Measurements from ENCODE around the gene STXBP5L. TPM values are rescaled to one million over a fixed set of nuclear protein-coding genes. Genes with fewer than 3 reads are reported as not detected.

Gene STXBP5L
- total and polyA plus RNA-seq, 10 of the 15 experiments (the other 5 are each of a cell fraction or from before 2014, with no cell fraction given) = under 0.01 to 0.08 (median 0.04) TPM; not detected in 6

GRCh38 chr3:121165397-121165837 lies 257.4 kb downstream of the STXBP5L start:
- no peaks in the 10 kb centered on the region for H3K36me3 ChIP-seq (ENCODE audit: control insufficient read depth in 2 of 2, insufficient read depth in 2 of 2, low read length in 1 of 2)
- no peaks in the 10 kb centered on the region for H3K79me2 ChIP-seq (ENCODE audit: control insufficient read depth, insufficient read depth, low read length)
- ChIA-PET CTCF (no interaction called here), SMC1A (ENCODE audit: uncharacterized antibody, unreplicated experiment) (no interaction called here), RAD21 (ENCODE audit: unreplicated experiment) (no interaction called here), POLR2A (no interaction called here)
- no peaks in the 10 kb centered on the region for H3K27me3 ChIP-seq (replicated peaks in 1 of 2; ENCODE audit: control insufficient read depth in 2 of 2, insufficient read depth in 2 of 2, low read length in 1 of 2)
- in situ Hi-C loops (cut with MboI) = no loop called here
- no peaks in the 10 kb centered on the region for H3K9me3 ChIP-seq (replicated peaks; ENCODE audit: control insufficient read depth, insufficient read depth, low read length)
- no peak overlapping the region for H2AFZ ChIP-seq (ENCODE audit: control insufficient read depth, low read depth, low read length)
- FAIRE-seq = no peak
- ATAC-seq = no peak
- no peak for DNase-seq (ENCODE audit: low read depth, low spot score)
- H4K20me1 ChIP-seq (ENCODE audit: control insufficient read depth, insufficient read depth) = no peaks in the 10 kb centered on the region
- no peak overlapping the region for H3K4me2 ChIP-seq (ENCODE audit: control insufficient read depth, insufficient read depth)
- 21% methylated on average over 7 of the region's 7 CpGs for WGBS (ENCODE audit: insufficient coverage, insufficient replicate concordance, low lambda C conversion rate, missing lambda C conversion rate)
- H3K9ac ChIP-seq (ENCODE audit: control insufficient read depth, insufficient read depth, low read length) = no peak overlapping the region
- H3K4me1 ChIP-seq (ENCODE audit: control insufficient read depth, insufficient read depth, low read length) = no peaks in the 10 kb centered on the region
- no TSS peak for BruUV-seq (replicated peaks)
- intact Hi-C loops (cut with micrococcal nuclease; ENCODE audit: unreplicated experiment) = no loop called here
- TF ChIP-seq RFX5 (IDR thresholded peaks at IDR 0.05; ENCODE audit: low read depth, low read length) = no peak
- no peak for TF ChIP-seq JUNB (IDR thresholded peaks at IDR 0.05)
- TF ChIP-seq SUPT20H (IDR thresholded peaks at IDR 0.05; ENCODE audit: borderline replicate concordance, control insufficient read depth, low read depth, low read length) = no peak
- TF ChIP-seq PAX8 (IDR thresholded peaks at IDR 0.05) = no peak
- no peak for TF ChIP-seq PKNOX1 (IDR thresholded peaks at IDR 0.05)
- no peak for TF ChIP-seq FOS (IDR thresholded peaks at IDR 0.05; ENCODE audit: borderline replicate concordance, extremely low read depth, insufficient read length)
- TF ChIP-seq ELK1 (IDR thresholded peaks at IDR 0.05; ENCODE audit: low read depth, low read length) = no peak
- no peak for TF ChIP-seq HDAC6 (IDR thresholded peaks at IDR 0.05; ENCODE audit: unreplicated experiment)
- no peak for TF ChIP-seq BACH1 (IDR thresholded peaks at IDR 0.05; ENCODE audit: borderline replicate concordance)
- no peak for TF ChIP-seq BRCA1 (IDR thresholded peaks at IDR 0.05; ENCODE audit: low read depth, low read length)
- TF ChIP-seq, protein P1, sequence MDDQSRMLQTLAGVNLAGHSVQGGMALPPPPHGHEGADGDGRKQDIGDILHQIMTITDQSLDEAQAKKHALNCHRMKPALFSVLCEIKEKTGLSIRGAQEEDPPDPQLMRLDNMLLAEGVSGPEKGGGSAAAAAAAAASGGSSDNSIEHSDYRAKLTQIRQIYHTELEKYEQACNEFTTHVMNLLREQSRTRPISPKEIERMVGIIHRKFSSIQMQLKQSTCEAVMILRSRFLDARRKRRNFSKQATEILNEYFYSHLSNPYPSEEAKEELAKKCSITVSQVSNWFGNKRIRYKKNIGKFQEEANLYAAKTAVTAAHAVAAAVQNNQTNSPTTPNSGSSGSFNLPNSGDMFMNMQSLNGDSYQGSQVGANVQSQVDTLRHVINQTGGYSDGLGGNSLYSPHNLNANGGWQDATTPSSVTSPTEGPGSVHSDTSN (IDR thresholded peaks at IDR 0.05; ENCODE audit: insufficient replicate concordance, low read depth, low read length) = no peak
- H3K27ac ChIP-seq (ENCODE audit: control insufficient read depth, insufficient read depth) = no peak overlapping the region
- H3K4me3 ChIP-seq = no peak overlapping the region
